Measurements from ENCODE around the gene RRP12. TPM values are rescaled to one million over a fixed set of nuclear protein-coding genes. Genes with fewer than 3 reads are reported as not detected.

Gene RRP12
- total and polyA plus RNA-seq, 4 donors: 12.7 to 44.2 (median 21.8) TPM

DNA sequence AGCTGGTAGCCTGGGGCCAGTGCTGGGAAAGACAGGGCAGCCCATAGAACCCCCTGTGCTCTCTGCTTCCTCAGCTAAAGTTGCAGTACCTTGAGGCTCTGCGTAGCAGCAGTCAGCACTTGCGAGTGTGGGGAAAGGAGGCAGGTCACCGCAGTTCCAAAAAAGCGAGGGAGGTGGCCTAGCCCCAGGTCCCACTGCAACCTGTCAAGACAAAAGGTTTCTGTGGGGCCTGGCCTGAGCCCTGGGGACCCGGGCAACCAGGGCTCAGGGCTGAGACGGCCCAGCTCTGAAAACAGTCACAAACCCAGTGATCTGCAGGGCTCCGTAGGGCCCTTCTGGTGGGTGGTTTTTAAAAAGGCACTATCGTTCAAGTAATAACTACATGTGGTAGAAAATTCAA is 19.5 kb downstream of the RRP12 start:
- WGBS, 2 donors: 95 to 96% methylated on average over 8 of the region's 8 CpGs
- DNase-seq: no peak

DNA sequence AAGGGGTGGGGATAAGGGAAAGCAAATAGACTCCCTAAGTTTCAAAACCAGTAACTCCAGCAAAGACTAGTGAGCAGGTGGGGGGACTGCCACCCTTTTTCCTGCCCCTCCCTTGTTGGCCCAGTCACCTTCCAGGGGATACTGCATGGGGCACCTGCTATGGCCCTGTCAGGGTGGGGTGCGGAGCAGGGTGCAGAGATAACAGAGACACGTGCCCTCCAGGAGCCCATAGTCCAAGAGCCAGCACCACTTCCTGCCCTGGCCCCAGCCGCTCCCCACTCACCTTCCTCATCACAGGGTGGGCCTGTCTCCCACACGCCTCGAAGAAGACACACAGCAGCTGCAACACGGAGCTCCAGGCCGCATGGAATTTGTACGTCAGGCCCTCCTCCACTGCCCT is 20.6 kb downstream of the RRP12 start:
- H3K9me3 ChIP-seq (ENCODE audit: control insufficient read depth in 4 of 4, insufficient read depth in 3 of 4, low read length in 3 of 4): peaks cover 0 to 3% (median 0%) of the 10 kb centered on the region in 4 donors
- peaks cover 9 to 48% (median 23%) of the 10 kb centered on the region in 4 donors for H3K36me3 ChIP-seq (ENCODE audit: control insufficient read depth in 4 of 4, insufficient read depth in 4 of 4, low read length in 4 of 4)
- TF ChIP-seq, protein P1, sequence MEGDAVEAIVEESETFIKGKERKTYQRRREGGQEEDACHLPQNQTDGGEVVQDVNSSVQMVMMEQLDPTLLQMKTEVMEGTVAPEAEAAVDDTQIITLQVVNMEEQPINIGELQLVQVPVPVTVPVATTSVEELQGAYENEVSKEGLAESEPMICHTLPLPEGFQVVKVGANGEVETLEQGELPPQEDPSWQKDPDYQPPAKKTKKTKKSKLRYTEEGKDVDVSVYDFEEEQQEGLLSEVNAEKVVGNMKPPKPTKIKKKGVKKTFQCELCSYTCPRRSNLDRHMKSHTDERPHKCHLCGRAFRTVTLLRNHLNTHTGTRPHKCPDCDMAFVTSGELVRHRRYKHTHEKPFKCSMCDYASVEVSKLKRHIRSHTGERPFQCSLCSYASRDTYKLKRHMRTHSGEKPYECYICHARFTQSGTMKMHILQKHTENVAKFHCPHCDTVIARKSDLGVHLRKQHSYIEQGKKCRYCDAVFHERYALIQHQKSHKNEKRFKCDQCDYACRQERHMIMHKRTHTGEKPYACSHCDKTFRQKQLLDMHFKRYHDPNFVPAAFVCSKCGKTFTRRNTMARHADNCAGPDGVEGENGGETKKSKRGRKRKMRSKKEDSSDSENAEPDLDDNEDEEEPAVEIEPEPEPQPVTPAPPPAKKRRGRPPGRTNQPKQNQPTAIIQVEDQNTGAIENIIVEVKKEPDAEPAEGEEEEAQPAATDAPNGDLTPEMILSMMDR (IDR thresholded peaks at IDR 0.05; ENCODE audit: control extremely low read depth, extremely low read depth): no peak

More for the DNA sequence above, 19.5 kb downstream of the RRP12 start:
- peaks cover 10 to 49% (median 22%) of the 10 kb centered on the region in 4 donors for H3K36me3 ChIP-seq (ENCODE audit: control insufficient read depth in 4 of 4, insufficient read depth in 4 of 4, low read length in 4 of 4)
- ATAC-seq (ENCODE audit: insufficient read depth, low FRiP score): no peak
- no peak overlapping the region for H3K4me3 ChIP-seq
- no peak overlapping the region for H3K9ac ChIP-seq (ENCODE audit: insufficient read depth in 1 of 2, low read length in 2 of 2)
- peaks cover 0 to 2% (median 0%) of the 10 kb centered on the region in 4 donors for H3K9me3 ChIP-seq (ENCODE audit: control insufficient read depth in 4 of 4, insufficient read depth in 3 of 4, low read length in 3 of 4)
- TF ChIP-seq, protein P1 (IDR thresholded peaks at IDR 0.05; ENCODE audit: control extremely low read depth, extremely low read depth): no peak
- H3K27me3 ChIP-seq (ENCODE audit: control insufficient read depth in 3 of 3, insufficient read depth in 3 of 3, low read length in 2 of 3): no peaks in the 10 kb centered on the region
- H3K4me1 ChIP-seq (ENCODE audit: control insufficient read depth in 5 of 5, insufficient read depth in 5 of 5, low read length in 5 of 5): peaks cover 0 to 2% (median 0%) of the 10 kb centered on the region in 5 donors
- H3K27ac ChIP-seq (ENCODE audit: low read depth in 1 of 2, low read length in 1 of 2): no peak overlapping the region

DNA sequence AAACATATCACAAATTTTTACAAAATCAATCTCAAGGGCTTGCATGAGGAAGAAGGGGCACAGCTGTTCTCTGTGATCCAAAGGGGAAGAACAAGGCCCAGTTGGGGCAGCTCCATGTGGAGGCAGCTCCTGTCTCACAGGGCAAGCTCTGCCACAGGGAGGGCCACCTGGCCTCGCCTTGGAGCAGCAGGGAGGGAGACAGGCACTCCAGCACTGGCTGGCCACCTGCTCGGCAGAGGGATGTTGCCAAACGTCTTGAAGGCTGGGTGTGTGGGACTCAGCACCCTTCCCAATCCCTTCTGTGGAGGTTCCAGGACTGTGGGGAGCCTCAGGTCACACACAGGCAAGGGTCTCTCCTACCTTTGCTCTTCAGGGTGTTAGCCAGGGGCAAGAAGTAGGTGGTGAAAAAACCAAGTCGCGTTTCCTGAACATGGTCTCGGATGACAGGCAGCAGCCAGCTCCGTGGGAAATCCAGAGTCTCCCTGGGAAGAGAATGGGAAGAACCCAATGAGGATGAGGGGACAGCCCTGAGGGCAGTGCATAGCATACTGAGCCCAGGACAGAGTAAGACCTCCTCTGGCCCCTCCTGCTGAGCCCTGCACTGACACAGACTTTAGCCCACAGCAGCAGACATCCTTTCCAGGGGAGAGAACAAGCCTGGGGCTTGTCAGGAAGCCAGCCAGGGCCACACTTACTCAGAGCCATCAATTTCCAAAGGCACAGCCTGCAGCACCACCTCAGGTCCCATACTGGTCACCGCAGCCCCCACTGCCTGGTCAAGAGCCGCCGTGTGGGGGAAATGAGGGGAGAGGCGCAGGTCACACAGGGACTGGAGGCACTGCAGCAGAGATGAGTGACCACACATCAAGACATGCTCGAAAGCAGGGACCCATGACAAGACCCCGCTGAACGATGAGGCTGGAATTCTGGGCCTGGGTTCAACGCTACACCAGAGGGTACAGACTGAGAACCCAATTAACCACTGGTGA is 21.9 kb downstream of the RRP12 start:
- Histone ChIP-seq H3K4me1 (ENCODE audit: control insufficient read depth in 5 of 5, insufficient read depth in 5 of 5, low read length in 5 of 5) (peaks cover 0 to 2% (median 0%) of the 10 kb centered on the region in 5 donors), H3K9ac (ENCODE audit: insufficient read depth in 1 of 2, low read length in 2 of 2) (no peak overlapping the region), H3K27ac (ENCODE audit: low read depth in 1 of 2, low read length in 1 of 2) (no peak overlapping the region), H3K4me3 (no peak overlapping the region), H3K9me3 (ENCODE audit: control insufficient read depth in 4 of 4, insufficient read depth in 3 of 4, low read length in 3 of 4) (peaks cover 0 to 3% (median 0%) of the 10 kb centered on the region in 4 donors), H3K27me3 (ENCODE audit: control insufficient read depth in 3 of 3, insufficient read depth in 3 of 3, low read length in 2 of 3) (no peaks in the 10 kb centered on the region), H3K36me3 (ENCODE audit: control insufficient read depth in 4 of 4, insufficient read depth in 4 of 4, low read length in 4 of 4) (peaks cover 11 to 40% (median 22%) of the 10 kb centered on the region in 4 donors)
- DNase-seq (no peak), ATAC-seq (ENCODE audit: insufficient read depth, low FRiP score) (no peak)
- WGBS, 2 donors: 85 to 90% methylated on average over 15 of the region's 15 CpGs
- TF ChIP-seq, protein P1 (IDR thresholded peaks at IDR 0.05; ENCODE audit: control extremely low read depth, extremely low read depth): no peak

More for the DNA sequence above, 20.6 kb downstream of the RRP12 start:
- peaks cover 0 to 2% (median 0%) of the 10 kb centered on the region in 5 donors for H3K4me1 ChIP-seq (ENCODE audit: control insufficient read depth in 5 of 5, insufficient read depth in 5 of 5, low read length in 5 of 5)
- ATAC-seq (ENCODE audit: insufficient read depth, low FRiP score): no peak
- no peak for DNase-seq
- H3K4me3 ChIP-seq: no peak overlapping the region
- WGBS, 2 donors: 89 to 93% methylated on average over 8 of the region's 8 CpGs
- no peaks in the 10 kb centered on the region for H3K27me3 ChIP-seq (ENCODE audit: control insufficient read depth in 3 of 3, insufficient read depth in 3 of 3, low read length in 2 of 3)
- no peak overlapping the region for H3K27ac ChIP-seq (ENCODE audit: low read depth in 1 of 2, low read length in 1 of 2)
- no peak overlapping the region for H3K9ac ChIP-seq (ENCODE audit: insufficient read depth in 1 of 2, low read length in 2 of 2)

Measured in lung (tissue), 12 donors.